ENCODE results near the gene MACROH2A2. TPM values are rescaled to one million over a fixed set of nuclear protein-coding genes. Genes with fewer than 3 reads are reported as not detected.
A peak's percentile ranks its signal among the peaks of the same experiment; 100 is the strongest.

The MACROH2A2 gene
- total RNA-seq, 1 experiment from 2014 or later = 3.0 TPM

DNA sequence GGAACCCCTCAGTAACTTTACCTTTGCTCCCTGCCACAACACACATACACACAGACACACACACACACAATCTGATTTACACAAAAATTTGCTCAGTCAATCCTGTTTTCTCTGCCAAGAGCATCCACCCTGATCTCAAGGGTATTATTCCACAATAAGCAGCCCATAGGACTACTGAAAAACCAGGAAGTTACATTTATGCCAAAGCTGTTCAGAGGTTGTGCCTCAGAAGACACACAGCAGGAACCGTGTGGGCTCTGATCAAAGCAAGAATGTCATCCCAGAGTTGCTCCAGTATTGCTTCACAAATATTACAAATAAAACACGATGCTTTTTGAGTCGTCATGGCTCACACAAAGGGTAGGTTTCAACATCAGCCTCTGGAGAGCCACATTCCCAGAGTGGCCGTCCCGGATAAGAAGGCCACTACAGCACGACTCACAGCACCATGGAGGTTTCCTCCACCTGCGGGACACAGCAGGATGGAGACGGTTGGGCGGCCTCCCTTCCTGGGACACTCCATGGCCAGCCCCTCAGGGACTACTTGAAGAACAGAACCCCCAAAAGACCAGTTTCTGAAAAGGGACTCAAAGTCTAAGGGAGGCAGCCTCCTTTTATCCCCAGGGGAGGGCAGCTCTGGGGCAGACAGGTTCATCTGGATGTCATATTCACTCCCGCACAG lies 78.4 kb downstream of the MACROH2A2 start:
- Histone ChIP-seq H3K4me3 (ENCODE audit: low read depth in 2 of 2, low read length in 2 of 2) (peak overlapping the region in 1 of 2 experiments; percentile 81; a peak in 2 of 4 replicates), H3K4me1 (ENCODE audit: control insufficient read depth, insufficient read depth, low read length) (peaks cover 19% of the 10 kb centered on the region), H3K27me3 (ENCODE audit: control insufficient read depth, insufficient read depth, low read length) (no peaks in the 10 kb centered on the region), H3K27ac (ENCODE audit: low read length) (no peak overlapping the region; the same call in 1 of the 2 replicates), H3K9me3 (ENCODE audit: control insufficient read depth, insufficient read depth, low read depth, low read length) (no peaks in the 10 kb centered on the region), H3K36me3 (ENCODE audit: control insufficient read depth, insufficient read depth, low read length) (no peaks in the 10 kb centered on the region)
- in situ Hi-C loops (cut with HindIII; ENCODE audit: low pct_unique_long_range_greater_than_20kb, low sequenced_read_pairs) = no loop called here
- no TSS peak for BruUV-seq (replicated peaks)
- intact Hi-C loops (cut with micrococcal nuclease; ENCODE audit: unreplicated experiment) = no loop called here
- POLR2A ChIA-PET = interaction anchor here (0.7 kb wide), 1 partner anchor 8 kb away, joined by 3 read pairs; no protein-coding TSS in a partner anchor
- DNase-seq (ENCODE audit: low read depth, low spot score) = no peak
- CTCF ChIA-PET = interaction anchor here (0.6 kb wide), 1 partner anchor 18 kb away, joined by 3 read pairs; no protein-coding TSS in a partner anchor
- TF ChIP-seq, protein P1, sequence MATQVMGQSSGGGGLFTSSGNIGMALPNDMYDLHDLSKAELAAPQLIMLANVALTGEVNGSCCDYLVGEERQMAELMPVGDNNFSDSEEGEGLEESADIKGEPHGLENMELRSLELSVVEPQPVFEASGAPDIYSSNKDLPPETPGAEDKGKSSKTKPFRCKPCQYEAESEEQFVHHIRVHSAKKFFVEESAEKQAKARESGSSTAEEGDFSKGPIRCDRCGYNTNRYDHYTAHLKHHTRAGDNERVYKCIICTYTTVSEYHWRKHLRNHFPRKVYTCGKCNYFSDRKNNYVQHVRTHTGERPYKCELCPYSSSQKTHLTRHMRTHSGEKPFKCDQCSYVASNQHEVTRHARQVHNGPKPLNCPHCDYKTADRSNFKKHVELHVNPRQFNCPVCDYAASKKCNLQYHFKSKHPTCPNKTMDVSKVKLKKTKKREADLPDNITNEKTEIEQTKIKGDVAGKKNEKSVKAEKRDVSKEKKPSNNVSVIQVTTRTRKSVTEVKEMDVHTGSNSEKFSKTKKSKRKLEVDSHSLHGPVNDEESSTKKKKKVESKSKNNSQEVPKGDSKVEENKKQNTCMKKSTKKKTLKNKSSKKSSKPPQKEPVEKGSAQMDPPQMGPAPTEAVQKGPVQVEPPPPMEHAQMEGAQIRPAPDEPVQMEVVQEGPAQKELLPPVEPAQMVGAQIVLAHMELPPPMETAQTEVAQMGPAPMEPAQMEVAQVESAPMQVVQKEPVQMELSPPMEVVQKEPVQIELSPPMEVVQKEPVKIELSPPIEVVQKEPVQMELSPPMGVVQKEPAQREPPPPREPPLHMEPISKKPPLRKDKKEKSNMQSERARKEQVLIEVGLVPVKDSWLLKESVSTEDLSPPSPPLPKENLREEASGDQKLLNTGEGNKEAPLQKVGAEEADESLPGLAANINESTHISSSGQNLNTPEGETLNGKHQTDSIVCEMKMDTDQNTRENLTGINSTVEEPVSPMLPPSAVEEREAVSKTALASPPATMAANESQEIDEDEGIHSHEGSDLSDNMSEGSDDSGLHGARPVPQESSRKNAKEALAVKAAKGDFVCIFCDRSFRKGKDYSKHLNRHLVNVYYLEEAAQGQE (IDR thresholded peaks at IDR 0.05; ENCODE audit: insufficient read depth in 1 of 2, low read depth in 2 of 2, low read length in 1 of 2) = no peak
- no peak for TF ChIP-seq SIN3A (IDR thresholded peaks at IDR 0.05; ENCODE audit: borderline replicate concordance, insufficient read depth, low read depth, low read length)
- no peak for TF ChIP-seq TCF7L2 (IDR thresholded peaks at IDR 0.05; ENCODE audit: low read depth, low read length)
- TF ChIP-seq POLR2AphosphoS5 (IDR thresholded peaks at IDR 0.05; ENCODE audit: low read depth, low read length) = no peak
- TF ChIP-seq, protein P2, sequence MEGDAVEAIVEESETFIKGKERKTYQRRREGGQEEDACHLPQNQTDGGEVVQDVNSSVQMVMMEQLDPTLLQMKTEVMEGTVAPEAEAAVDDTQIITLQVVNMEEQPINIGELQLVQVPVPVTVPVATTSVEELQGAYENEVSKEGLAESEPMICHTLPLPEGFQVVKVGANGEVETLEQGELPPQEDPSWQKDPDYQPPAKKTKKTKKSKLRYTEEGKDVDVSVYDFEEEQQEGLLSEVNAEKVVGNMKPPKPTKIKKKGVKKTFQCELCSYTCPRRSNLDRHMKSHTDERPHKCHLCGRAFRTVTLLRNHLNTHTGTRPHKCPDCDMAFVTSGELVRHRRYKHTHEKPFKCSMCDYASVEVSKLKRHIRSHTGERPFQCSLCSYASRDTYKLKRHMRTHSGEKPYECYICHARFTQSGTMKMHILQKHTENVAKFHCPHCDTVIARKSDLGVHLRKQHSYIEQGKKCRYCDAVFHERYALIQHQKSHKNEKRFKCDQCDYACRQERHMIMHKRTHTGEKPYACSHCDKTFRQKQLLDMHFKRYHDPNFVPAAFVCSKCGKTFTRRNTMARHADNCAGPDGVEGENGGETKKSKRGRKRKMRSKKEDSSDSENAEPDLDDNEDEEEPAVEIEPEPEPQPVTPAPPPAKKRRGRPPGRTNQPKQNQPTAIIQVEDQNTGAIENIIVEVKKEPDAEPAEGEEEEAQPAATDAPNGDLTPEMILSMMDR (IDR thresholded peaks at IDR 0.05) = no peak
- 0 out of 2 replicates have a peak, but pooled peaks have one; percentile 1 for ATAC-seq

DNA sequence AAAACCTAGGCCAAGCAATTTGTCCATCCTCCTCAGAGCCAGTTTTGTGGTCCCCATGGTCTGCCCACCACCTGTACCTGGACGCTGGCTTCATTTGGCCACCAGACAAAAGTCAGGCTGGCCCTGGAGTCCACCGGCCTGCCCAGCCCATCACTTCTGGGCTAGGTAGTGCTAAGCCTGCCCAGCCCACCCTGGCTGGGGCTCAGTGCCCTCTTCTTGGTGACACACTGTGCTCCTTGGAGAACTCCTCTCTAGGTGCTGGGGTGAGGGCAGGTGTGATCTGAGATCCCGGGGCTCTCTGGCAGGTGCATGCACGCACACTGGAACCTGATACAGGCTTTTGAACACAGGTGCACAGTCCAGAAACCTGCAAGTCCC lies 78.9 kb downstream of the MACROH2A2 start:
- ChIA-PET CTCF (interaction anchor here (0.6 kb wide), 1 partner anchor 18 kb away, joined by 3 read pairs; no protein-coding TSS in a partner anchor), POLR2A (no interaction called here)
- peak overlapping the region; percentile 92; the same call in 1 of the 2 replicates for H3K27ac ChIP-seq (ENCODE audit: low read length)
- H3K36me3 ChIP-seq (ENCODE audit: control insufficient read depth, insufficient read depth, low read length) = no peaks in the 10 kb centered on the region
- H3K4me1 ChIP-seq (ENCODE audit: control insufficient read depth, insufficient read depth, low read length) = peaks cover 19% of the 10 kb centered on the region
- DNase-seq (ENCODE audit: low read depth, low spot score) (no peak), ATAC-seq (peak; percentile 13)
- in situ Hi-C loops (cut with HindIII; ENCODE audit: low pct_unique_long_range_greater_than_20kb, low sequenced_read_pairs) (no loop called here), intact Hi-C loops (cut with micrococcal nuclease; ENCODE audit: unreplicated experiment) (no loop called here)
- H3K27me3 ChIP-seq (ENCODE audit: control insufficient read depth, insufficient read depth, low read length) = no peaks in the 10 kb centered on the region
- H3K9me3 ChIP-seq (ENCODE audit: control insufficient read depth, insufficient read depth, low read depth, low read length) = no peaks in the 10 kb centered on the region
- no TSS peak for BruUV-seq (replicated peaks)
- peak overlapping the region; percentile 55 to 81 for H3K4me3 ChIP-seq (ENCODE audit: low read depth in 2 of 2, low read length in 2 of 2)
- TF ChIP-seq, protein P2 (IDR thresholded peaks at IDR 0.05) = no peak
- TF ChIP-seq, protein P1 (IDR thresholded peaks at IDR 0.05; ENCODE audit: insufficient read depth in 1 of 2, low read depth in 2 of 2, low read length in 1 of 2) = no peak
- no peak for TF ChIP-seq SIN3A (IDR thresholded peaks at IDR 0.05; ENCODE audit: borderline replicate concordance, insufficient read depth, low read depth, low read length)
